ENCODE results near the gene MT1H. TPM values are rescaled to one million over a fixed set of nuclear protein-coding genes. Genes with fewer than 3 reads are reported as not detected.

MT1H gene
- total RNA-seq, 2 experiments from 2014 or later = not detected

DNA sequence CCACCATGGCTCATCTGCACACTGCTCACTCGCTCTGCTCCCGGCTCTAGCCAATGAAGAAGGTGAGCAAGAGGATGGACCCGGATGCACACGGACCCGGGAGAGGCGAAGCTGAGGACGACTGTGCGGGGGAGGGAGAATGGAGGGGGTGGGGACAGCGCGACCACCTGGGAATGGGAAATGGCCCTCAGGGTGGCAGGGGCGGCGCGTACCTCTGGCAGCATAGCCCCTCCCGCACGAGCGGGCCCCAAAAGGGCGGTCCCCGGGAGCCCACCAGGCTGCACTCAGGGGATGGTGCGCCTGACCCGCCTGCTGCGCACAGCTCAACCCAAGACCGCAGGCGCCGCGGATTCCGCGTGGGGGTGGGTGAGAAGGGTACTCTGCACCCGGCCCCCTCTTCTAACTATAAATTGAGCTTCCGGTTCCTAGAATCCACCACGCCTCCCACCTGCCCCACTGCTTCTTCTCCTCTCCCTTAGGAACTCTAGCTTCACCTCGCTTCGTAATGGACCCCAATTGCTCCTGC is 6.1 kb downstream of the MT1H start:
- Histone ChIP-seq H3K4me1 (ENCODE audit: insufficient read depth, low read length) (peaks cover 12% of the 10 kb centered on the region), H3K36me3 (ENCODE audit: insufficient read depth, low read length) (no peaks in the 10 kb centered on the region), H3K27me3 (ENCODE audit: control insufficient read depth in 1 of 2, insufficient read depth in 2 of 2, low read length in 2 of 2) (peaks cover 5 to 12% of the 10 kb centered on the region in 2 experiments), H3K4me3 (ENCODE audit: low read length) (peak overlapping the region; percentile 48), H3K9me3 (ENCODE audit: control insufficient read depth in 1 of 2, insufficient read depth in 1 of 2, low read length in 2 of 2) (no peaks in the 10 kb centered on the region), H3K27ac (ENCODE audit: low read depth in 1 of 2, low read length in 2 of 2) (no peak overlapping the region)
- H3K4me1 Mint-ChIP-seq (ENCODE audit: low read depth) = peaks cover 23% of the 10 kb centered on the region
- H3K27me3 Mint-ChIP-seq = peaks cover 46% of the 10 kb centered on the region
- no peaks in the 10 kb centered on the region for H3K9me3 Mint-ChIP-seq
- ATAC-seq (ENCODE audit: poor library complexity) (peak; percentile 89), DNase-seq (peak in 12 of 14 experiments; percentile 22 to 63 (median 42))
- intact Hi-C loops (cut with DNase I, micrococcal nuclease) = no loop called here
- peak overlapping the region; percentile 30 for H3K27ac Mint-ChIP-seq
- no peaks in the 10 kb centered on the region for H3K36me3 Mint-ChIP-seq (ENCODE audit: low read depth)
- POLR2A ChIA-PET = interaction anchor here (1.0 to 1.8 kb wide), 2 partner anchors 26 to 67 kb away, joined by 5 to 10 read pairs; partner anchors contain the start of gene MT2A
- H3K4me3 Mint-ChIP-seq = peak overlapping the region; percentile 84
- CTCF ChIA-PET = interaction anchor here (1.2 kb wide), 1 partner anchor 26 kb away, joined by 3 read pairs; no protein-coding TSS in a partner anchor
- TF ChIP-seq, protein P1, sequence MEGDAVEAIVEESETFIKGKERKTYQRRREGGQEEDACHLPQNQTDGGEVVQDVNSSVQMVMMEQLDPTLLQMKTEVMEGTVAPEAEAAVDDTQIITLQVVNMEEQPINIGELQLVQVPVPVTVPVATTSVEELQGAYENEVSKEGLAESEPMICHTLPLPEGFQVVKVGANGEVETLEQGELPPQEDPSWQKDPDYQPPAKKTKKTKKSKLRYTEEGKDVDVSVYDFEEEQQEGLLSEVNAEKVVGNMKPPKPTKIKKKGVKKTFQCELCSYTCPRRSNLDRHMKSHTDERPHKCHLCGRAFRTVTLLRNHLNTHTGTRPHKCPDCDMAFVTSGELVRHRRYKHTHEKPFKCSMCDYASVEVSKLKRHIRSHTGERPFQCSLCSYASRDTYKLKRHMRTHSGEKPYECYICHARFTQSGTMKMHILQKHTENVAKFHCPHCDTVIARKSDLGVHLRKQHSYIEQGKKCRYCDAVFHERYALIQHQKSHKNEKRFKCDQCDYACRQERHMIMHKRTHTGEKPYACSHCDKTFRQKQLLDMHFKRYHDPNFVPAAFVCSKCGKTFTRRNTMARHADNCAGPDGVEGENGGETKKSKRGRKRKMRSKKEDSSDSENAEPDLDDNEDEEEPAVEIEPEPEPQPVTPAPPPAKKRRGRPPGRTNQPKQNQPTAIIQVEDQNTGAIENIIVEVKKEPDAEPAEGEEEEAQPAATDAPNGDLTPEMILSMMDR (IDR thresholded peaks at IDR 0.05) = no peak

DNA sequence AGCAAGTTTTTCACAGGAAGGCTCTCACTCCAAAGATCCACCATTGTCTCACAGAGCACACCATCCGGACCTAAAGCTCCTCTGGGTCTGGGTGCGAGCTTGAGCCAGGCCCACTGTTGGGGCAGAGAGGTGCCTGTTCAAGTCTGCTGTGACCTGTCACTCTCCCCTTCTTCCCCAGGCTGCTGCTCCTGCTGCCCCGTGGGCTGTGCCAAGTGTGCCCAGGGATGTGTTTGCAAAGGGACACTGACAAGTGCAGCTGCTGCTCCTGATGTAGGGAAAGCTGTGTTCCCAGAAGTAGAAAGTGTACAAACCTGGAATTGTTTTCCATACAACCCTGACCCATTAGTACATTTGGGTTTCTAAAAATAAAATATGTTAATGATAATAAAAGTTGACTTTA is 7.9 kb downstream of the MT1H start:
- no peak overlapping the region for H3K27ac ChIP-seq (ENCODE audit: low read depth in 1 of 2, low read length in 2 of 2)
- POLR2A ChIA-PET = interaction anchor here (1.2 to 1.5 kb wide), 2 partner anchors 16 to 34 kb away, joined by 3 to 4 read pairs; no protein-coding TSS in a partner anchor
- peaks cover 0 to 3% of the 10 kb centered on the region in 2 experiments for H3K27me3 ChIP-seq (ENCODE audit: control insufficient read depth in 1 of 2, insufficient read depth in 2 of 2, low read length in 2 of 2)
- intact Hi-C loops (cut with DNase I, micrococcal nuclease) = no loop called here
- Mint-ChIP-seq H3K9me3 (no peaks in the 10 kb centered on the region), H3K4me1 (ENCODE audit: low read depth) (peaks cover 32% of the 10 kb centered on the region), H3K27me3 (peaks cover 28% of the 10 kb centered on the region), H3K27ac (no peak overlapping the region), H3K36me3 (ENCODE audit: low read depth) (peaks cover 2% of the 10 kb centered on the region), H3K4me3 (no peak overlapping the region)
- CTCF ChIA-PET = no interaction called here
- H3K4me1 ChIP-seq (ENCODE audit: insufficient read depth, low read length) = peaks cover 23% of the 10 kb centered on the region
- no peaks in the 10 kb centered on the region for H3K9me3 ChIP-seq (ENCODE audit: control insufficient read depth in 1 of 2, insufficient read depth in 1 of 2, low read length in 2 of 2)
- H3K36me3 ChIP-seq (ENCODE audit: insufficient read depth, low read length) = no peaks in the 10 kb centered on the region
- DNase-seq = no peak
- ATAC-seq (ENCODE audit: poor library complexity) = no peak
- TF ChIP-seq, protein P1 (IDR thresholded peaks at IDR 0.05) = no peak
- no peak overlapping the region for H3K4me3 ChIP-seq (ENCODE audit: low read length)

DNA sequence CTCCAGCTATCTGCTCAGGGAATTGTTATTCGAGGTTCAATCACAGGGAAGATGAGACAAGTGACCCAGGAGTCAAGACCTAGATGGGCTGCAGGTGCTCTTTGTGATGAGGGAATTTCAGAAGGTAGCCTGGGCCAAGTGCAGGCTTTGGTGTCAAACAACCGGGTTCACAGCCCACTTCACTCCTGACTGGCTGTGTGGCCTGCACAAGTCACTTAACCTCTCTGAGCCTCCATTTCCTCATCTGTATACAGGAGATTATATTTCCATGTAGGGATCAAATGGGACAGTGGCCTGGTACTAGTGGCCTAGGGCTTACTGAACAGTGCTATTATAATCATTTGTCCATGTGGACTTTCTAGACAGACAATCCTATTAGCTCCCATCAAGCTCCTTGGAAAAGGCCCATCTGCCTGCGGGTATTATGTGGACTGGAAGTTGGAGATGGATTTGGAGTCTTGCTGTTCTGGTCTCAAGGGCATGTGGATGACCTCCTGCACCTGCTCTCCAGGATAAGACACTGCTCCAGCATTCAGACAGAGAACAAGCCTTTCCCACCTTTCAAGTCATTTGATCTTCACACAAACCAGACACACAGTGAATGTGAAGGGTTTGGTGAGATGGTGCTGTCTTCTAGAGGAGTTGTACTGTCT is 9.6 kb downstream of the MT1H start:
- DNase-seq = no peak
- H3K36me3 ChIP-seq (ENCODE audit: insufficient read depth, low read length) = no peaks in the 10 kb centered on the region
- ChIA-PET POLR2A (interaction anchor here (0.6 kb wide), 1 partner anchor 13 kb away, joined by 3 read pairs; no protein-coding TSS in a partner anchor), CTCF (no interaction called here)
- Mint-ChIP-seq H3K27ac (no peak overlapping the region), H3K27me3 (peaks cover 12% of the 10 kb centered on the region), H3K9me3 (no peaks in the 10 kb centered on the region), H3K4me3 (no peak overlapping the region), H3K36me3 (ENCODE audit: low read depth) (peaks cover 3% of the 10 kb centered on the region), H3K4me1 (ENCODE audit: low read depth) (peaks cover 43% of the 10 kb centered on the region)
- intact Hi-C loops (cut with DNase I, micrococcal nuclease) = no loop called here
- TF ChIP-seq, protein P1 (IDR thresholded peaks at IDR 0.05) = no peak
- no peaks in the 10 kb centered on the region for H3K9me3 ChIP-seq (ENCODE audit: control insufficient read depth in 1 of 2, insufficient read depth in 1 of 2, low read length in 2 of 2)
- H3K4me3 ChIP-seq (ENCODE audit: low read length) = no peak overlapping the region
- no peaks in the 10 kb centered on the region for H3K27me3 ChIP-seq (ENCODE audit: control insufficient read depth in 1 of 2, insufficient read depth in 2 of 2, low read length in 2 of 2)
- ATAC-seq (ENCODE audit: poor library complexity) = no peak
- no peak overlapping the region for H3K27ac ChIP-seq (ENCODE audit: low read depth in 1 of 2, low read length in 2 of 2)
- peaks cover 36% of the 10 kb centered on the region for H3K4me1 ChIP-seq (ENCODE audit: insufficient read depth, low read length)

Measured in CD4-positive, alpha-beta T cell (primary cell).